Fibroblast of skin of right quadriceps (primary cell): Measurements from ENCODE around the gene CARD14.
"Not testable (repeated sequence)": the region's sequence is repeated elsewhere in the genome, so short reads cannot be mapped to it uniquely, and the experiment has no call there.

Source experiments
- DNase-seq: peaks from one replicate; pipeline ENCODE4 v3.0.0-alpha.2; 2013

Gene CARD14

DNA sequence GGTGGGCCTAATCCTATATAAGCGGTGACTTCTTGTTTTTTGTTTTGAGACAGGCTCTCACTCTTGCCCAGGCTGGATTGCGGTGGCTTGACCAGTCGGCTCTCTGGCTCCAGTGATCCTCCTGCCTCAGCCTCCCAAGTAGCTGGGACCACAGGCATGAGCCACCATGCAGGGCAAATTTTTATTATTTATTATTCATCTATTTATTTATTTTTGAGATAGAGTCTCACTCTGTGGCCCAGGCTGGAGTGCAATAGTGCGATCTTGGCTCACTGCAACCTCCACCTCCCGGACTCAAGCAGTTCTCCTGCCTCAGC lies 86.2 kb downstream of the CARD14 start:
- DNase-seq, result no peak

- no peak for DNase-seq
Observed at GRCh38 chr17:80257716-80258213, 87.9 kb downstream of the CARD14 start.

DNA sequence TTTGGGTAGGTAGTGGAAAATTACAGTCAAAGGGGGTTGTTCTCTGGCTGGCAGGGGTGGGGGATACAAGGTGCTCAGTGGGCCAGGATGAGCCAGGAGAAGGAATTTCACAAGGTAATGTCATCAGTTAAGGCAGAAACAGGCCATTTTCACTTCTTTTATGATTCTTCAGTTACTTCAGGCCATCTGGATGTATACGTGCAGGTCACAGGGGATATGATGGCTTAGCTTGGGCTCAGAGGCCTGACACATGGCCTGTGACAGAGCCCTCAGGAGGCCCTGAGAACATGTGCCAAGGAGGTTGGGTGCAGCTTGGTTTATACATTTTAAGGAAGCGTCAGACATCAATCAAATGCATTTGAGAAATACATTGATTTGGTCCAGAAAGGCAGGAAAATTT lies 88.5 kb downstream of the CARD14 start:
- not testable (repeated sequence) for DNase-seq
